ENCODE measurements around the gene KIF6.

- TF ChIP-seq REST (IDR thresholded peaks at IDR 0.05; ENCODE audit: insufficient read depth in 1 of 2, low read depth in 2 of 2, low read length in 1 of 2) (no peak), CTCF (IDR thresholded peaks at IDR 0.05) (no peak; the same call in 1 of the 2 replicates), SIN3A (IDR thresholded peaks at IDR 0.05; ENCODE audit: borderline replicate concordance, insufficient read depth, low read depth, low read length) (no peak), POLR2AphosphoS5 (IDR thresholded peaks at IDR 0.05; ENCODE audit: low read depth, low read length) (no peak)
Measured at GRCh38 chr6:39301606-39302005, 423.6 kb downstream of the KIF6 start.

Data from Panc1 (cell line).